Ectodermal cell (in vitro differentiated cells): ENCODE measurements around the gene AQP5.

Experiments
- H3K27ac ChIP-seq: 2 replicates; pipeline ENCODE4 v1.7.0; 2013; ENCODE audit warnings: mild to moderate bottlenecking, low read depth, low read length; ENCODE audit not compliant: insufficient read depth, poor library complexity, severe bottlenecking
- H3K27me3 ChIP-seq: 2 replicates; pipeline ENCODE4 v1.7.0; 2013; ENCODE audit warnings: mild to moderate bottlenecking, low read length; ENCODE audit not compliant: insufficient read depth, control insufficient read depth, poor library complexity, severe bottlenecking
- H3K36me3 ChIP-seq: one replicate; pipeline ENCODE4 v1.7.0; 2013; ENCODE audit warnings: low read length; ENCODE audit not compliant: control insufficient read depth, insufficient read depth
- H3K4me1 ChIP-seq: one replicate; pipeline ENCODE4 v1.7.0; 2013; ENCODE audit warnings: low read length; ENCODE audit not compliant: control insufficient read depth, insufficient read depth
- H3K4me3 ChIP-seq: 2 replicates; pipeline ENCODE4 v1.7.0; 2013; ENCODE audit warnings: low read depth, low read length, control low read depth; ENCODE audit not compliant: insufficient read depth
- H3K9me3 ChIP-seq: 2 replicates; pipeline ENCODE4 v1.7.0; 2013; ENCODE audit warnings: mild to moderate bottlenecking, low read length, moderate library complexity; ENCODE audit not compliant: control insufficient read depth
- WGBS, 2 experiments: methylation state at CpG; one replicate each; pipeline ENCODE4 v1.1.7; 2013; ENCODE audit warnings: missing lambda C conversion rate in 2 of 2; 5-methylcytosine and 5-hydroxymethylcytosine counted together

AQP5 gene

GRCh38 chr12:49942921-49943624 lies 18.6 kb upstream of the AQP5 start:
- peaks cover 15% of the 10 kb centered on the region for H3K27me3 ChIP-seq
- peaks cover 8% of the 10 kb centered on the region for H3K4me1 ChIP-seq
- no peak overlapping the region for H3K27ac ChIP-seq
- 82 to 83% methylated on average over 14 of the region's 14 CpGs for WGBS, 2 experiments
- H3K9me3 ChIP-seq = no peaks in the 10 kb centered on the region
- H3K4me3 ChIP-seq = no peak overlapping the region
- no peaks in the 10 kb centered on the region for H3K36me3 ChIP-seq

GRCh38 chr12:49943625-49943960 lies 18.1 kb upstream of the AQP5 start:
- 68 to 70% methylated on average over 1 of the region's 1 CpG for WGBS, 2 experiments
- Histone ChIP-seq H3K4me1 (peaks cover 8% of the 10 kb centered on the region), H3K36me3 (no peaks in the 10 kb centered on the region), H3K27me3 (peaks cover 15% of the 10 kb centered on the region), H3K27ac (no peak overlapping the region), H3K4me3 (no peak overlapping the region), H3K9me3 (no peaks in the 10 kb centered on the region)

- WGBS, 2 experiments = 88 to 90% methylated on average over 5 of the region's 5 CpGs
- H3K9me3 ChIP-seq = no peaks in the 10 kb centered on the region
- peaks cover 8% of the 10 kb centered on the region for H3K4me1 ChIP-seq
- H3K36me3 ChIP-seq = no peaks in the 10 kb centered on the region
- peaks cover 15% of the 10 kb centered on the region for H3K27me3 ChIP-seq
- no peak overlapping the region for H3K4me3 ChIP-seq
- H3K27ac ChIP-seq = no peak overlapping the region
These were observed 17.6 kb upstream of the AQP5 start for GRCh38 chr12:49944046-49944445.

GRCh38 chr12:49944718-49945117 lies 17.0 kb upstream of the AQP5 start:
- H3K27me3 ChIP-seq = peaks cover 15% of the 10 kb centered on the region
- no peaks in the 10 kb centered on the region for H3K9me3 ChIP-seq
- 86% methylated on average over 3 of the region's 3 CpGs for WGBS, 2 experiments
- no peak overlapping the region for H3K4me3 ChIP-seq
- H3K4me1 ChIP-seq = peaks cover 8% of the 10 kb centered on the region
- H3K36me3 ChIP-seq = no peaks in the 10 kb centered on the region
- no peak overlapping the region for H3K27ac ChIP-seq

- peaks cover 15% of the 10 kb centered on the region for H3K27me3 ChIP-seq
- no peaks in the 10 kb centered on the region for H3K9me3 ChIP-seq
- no peaks in the 10 kb centered on the region for H3K36me3 ChIP-seq
- no peak overlapping the region for H3K27ac ChIP-seq
- H3K4me1 ChIP-seq = peaks cover 8% of the 10 kb centered on the region
- H3K4me3 ChIP-seq = no peak overlapping the region
- 8 to 9% methylated on average over 28 of the region's 28 CpGs for WGBS, 2 experiments
These were observed 16.1 kb upstream of the AQP5 start for GRCh38 chr12:49945394-49946080.

GRCh38 chr12:49946086-49946485 lies 15.6 kb upstream of the AQP5 start:
- Histone ChIP-seq H3K27ac (no peak overlapping the region), H3K36me3 (no peaks in the 10 kb centered on the region), H3K4me3 (no peak overlapping the region), H3K9me3 (no peaks in the 10 kb centered on the region), H3K27me3 (peaks cover 15% of the 10 kb centered on the region), H3K4me1 (peaks cover 8% of the 10 kb centered on the region)
- 73 to 75% methylated on average over 9 of the region's 9 CpGs for WGBS, 2 experiments

GRCh38 chr12:49946497-49946896 lies 15.2 kb upstream of the AQP5 start:
- H3K27me3 ChIP-seq = peaks cover 15% of the 10 kb centered on the region
- WGBS, 2 experiments = 91 to 94% methylated on average over 3 of the region's 3 CpGs
- no peaks in the 10 kb centered on the region for H3K36me3 ChIP-seq
- H3K27ac ChIP-seq = no peak overlapping the region
- peaks cover 8% of the 10 kb centered on the region for H3K4me1 ChIP-seq
- H3K4me3 ChIP-seq = no peak overlapping the region
- H3K9me3 ChIP-seq = no peaks in the 10 kb centered on the region

- Histone ChIP-seq H3K27me3 (peaks cover 15% of the 10 kb centered on the region), H3K4me3 (no peak overlapping the region), H3K9me3 (no peaks in the 10 kb centered on the region), H3K4me1 (peaks cover 8% of the 10 kb centered on the region), H3K36me3 (no peaks in the 10 kb centered on the region), H3K27ac (no peak overlapping the region)
- WGBS, 2 experiments = 85 to 87% methylated on average over 7 of the region's 7 CpGs
These were observed 14.0 kb upstream of the AQP5 start for GRCh38 chr12:49947593-49948226.

- Histone ChIP-seq H3K36me3 (no peaks in the 10 kb centered on the region), H3K27me3 (peaks cover 14% of the 10 kb centered on the region), H3K4me1 (no peaks in the 10 kb centered on the region), H3K9me3 (no peaks in the 10 kb centered on the region), H3K4me3 (no peak overlapping the region), H3K27ac (no peak overlapping the region)
- 88 to 91% methylated on average over 11 of the region's 13 CpGs for WGBS, 2 experiments
These were observed 12.5 kb upstream of the AQP5 start for GRCh38 chr12:49948866-49949845.
